Testis (tissue), 2 donors: ENCODE data around the gene TMEM255B.

Experiments
- POLR2A ChIP-seq: fragments of 450-650 bp; IDR thresholded peaks from one replicate; pipeline ENCODE4 v1.6.1; 2017; ENCODE audit warnings: antibody characterized with exemption, mild to moderate bottlenecking, moderate library complexity
- TF ChIP-seq, protein P1 (sequence below), 3 experiments: fragments of 450-650 bp in 2 of 3; fragments of 200-600 bp in 1 of 3; sonication (generic) in 1 of 3; IDR thresholded peaks; one replicate each; pipeline ENCODE4 v1.5.1; 2016 to 2019; ENCODE audit warnings: antibody characterized with exemption in 3 of 3, mild to moderate bottlenecking in 2 of 3, moderate library complexity in 1 of 3

DNA sequence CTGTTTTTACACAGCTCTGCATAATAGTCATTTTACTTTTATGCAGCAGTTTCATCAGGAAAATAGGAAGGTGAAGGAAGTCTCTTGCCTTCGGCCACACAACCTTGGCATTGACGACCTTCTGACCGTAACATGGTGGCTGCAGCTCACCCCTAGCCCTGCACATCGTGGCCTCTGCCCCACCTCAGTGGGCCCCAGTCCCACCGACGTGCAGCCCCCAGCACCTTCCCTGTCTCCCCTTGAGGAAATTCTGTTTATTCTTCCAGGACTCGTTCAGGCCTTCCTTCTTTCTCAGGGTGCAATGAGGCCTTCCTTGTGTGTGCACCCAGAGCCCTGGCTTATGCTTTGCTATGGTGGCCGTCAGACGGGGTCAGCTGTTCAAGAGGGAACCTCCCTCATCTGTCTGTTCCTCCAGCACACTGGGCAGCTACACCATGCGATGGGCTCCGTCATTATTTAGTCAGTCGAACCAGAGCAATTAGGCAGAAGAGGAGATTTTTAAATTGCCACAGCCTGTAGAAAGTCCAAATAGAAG, 33.3 kb downstream of the TMEM255B start:
- TF ChIP-seq, protein P1, sequence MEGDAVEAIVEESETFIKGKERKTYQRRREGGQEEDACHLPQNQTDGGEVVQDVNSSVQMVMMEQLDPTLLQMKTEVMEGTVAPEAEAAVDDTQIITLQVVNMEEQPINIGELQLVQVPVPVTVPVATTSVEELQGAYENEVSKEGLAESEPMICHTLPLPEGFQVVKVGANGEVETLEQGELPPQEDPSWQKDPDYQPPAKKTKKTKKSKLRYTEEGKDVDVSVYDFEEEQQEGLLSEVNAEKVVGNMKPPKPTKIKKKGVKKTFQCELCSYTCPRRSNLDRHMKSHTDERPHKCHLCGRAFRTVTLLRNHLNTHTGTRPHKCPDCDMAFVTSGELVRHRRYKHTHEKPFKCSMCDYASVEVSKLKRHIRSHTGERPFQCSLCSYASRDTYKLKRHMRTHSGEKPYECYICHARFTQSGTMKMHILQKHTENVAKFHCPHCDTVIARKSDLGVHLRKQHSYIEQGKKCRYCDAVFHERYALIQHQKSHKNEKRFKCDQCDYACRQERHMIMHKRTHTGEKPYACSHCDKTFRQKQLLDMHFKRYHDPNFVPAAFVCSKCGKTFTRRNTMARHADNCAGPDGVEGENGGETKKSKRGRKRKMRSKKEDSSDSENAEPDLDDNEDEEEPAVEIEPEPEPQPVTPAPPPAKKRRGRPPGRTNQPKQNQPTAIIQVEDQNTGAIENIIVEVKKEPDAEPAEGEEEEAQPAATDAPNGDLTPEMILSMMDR (IDR thresholded peaks at IDR 0.05): no peak
- no peak for TF ChIP-seq POLR2A
